Astrocyte of the cerebellum (primary cell): Measurements from ENCODE around the gene KPNA6.

ENCODE experiments used
- DNase-seq: peaks from one replicate; pipeline ENCODE4 v3.0.0-alpha.2; 2011; ENCODE audit warnings: low read depth
- H3K4me3 ChIP-seq: 2 replicates; pipeline ENCODE4 v1.5.1; 2011; ENCODE audit warnings: mild to moderate bottlenecking, low read depth, low read length, moderate library complexity
- CTCF ChIP-seq: IDR thresholded peaks from 2 replicates; pipeline ENCODE4 v1.5.1; 2012; ENCODE audit warnings: low read length, low read depth, moderate library complexity, mild to moderate bottlenecking; ENCODE audit errors: missing control alignments
- in situ Hi-C: cut with HindIII; loops from 2 replicates; pipeline ENCODE4 v1.10.0; 2017; ENCODE audit warnings: low sequenced_read_pairs

Gene KPNA6

GRCh38 chr1:32100359-32100758, 7.5 kb upstream of the KPNA6 start:
- no peak for TF ChIP-seq CTCF
- no peak overlapping the region for H3K4me3 ChIP-seq
- in situ Hi-C loops = no loop called here
- no peak for DNase-seq

- H3K4me3 ChIP-seq = no peak overlapping the region
- peak; percentile 35 for DNase-seq
- no peak for TF ChIP-seq CTCF
- in situ Hi-C loops = no loop called here
Measured at GRCh38 chr1:32100807-32101708, 6.8 kb upstream of the KPNA6 start.

- no peak overlapping the region for H3K4me3 ChIP-seq
- DNase-seq = no peak
- TF ChIP-seq CTCF = no peak
- in situ Hi-C loops = no loop called here
Measured at GRCh38 chr1:32104127-32104526, 3.7 kb upstream of the KPNA6 start.

- no peak for TF ChIP-seq CTCF
- DNase-seq = no peak
- H3K4me3 ChIP-seq = no peak overlapping the region
- in situ Hi-C loops = no loop called here
Measured at GRCh38 chr1:32105338-32105737, 2.5 kb upstream of the KPNA6 start.

- no peak for DNase-seq
- no peak for TF ChIP-seq CTCF
- H3K4me3 ChIP-seq = no peak overlapping the region
- in situ Hi-C loops = no loop called here
Measured at GRCh38 chr1:32106663-32107275, 1.1 kb upstream of the KPNA6 start.

- in situ Hi-C loops = no loop called here
- no peak for DNase-seq
- no peak for TF ChIP-seq CTCF
Measured at GRCh38 chr1:32111040-32111623, 3.3 kb downstream of the KPNA6 start.

More at GRCh38 chr1:32111040-32111623, 3.3 kb downstream of the KPNA6 start:
- H3K4me3 ChIP-seq = no peak overlapping the region
